IPS-NIHi7 (cell line): Measurements from ENCODE around the gene MVK.

Source experiments
- DNase-seq: peaks from one replicate; pipeline ENCODE4 v3.0.0; 2012; ENCODE audit warnings: mixed read lengths; ENCODE audit errors: extremely low spot score

Gene MVK

GRCh38 chr12:109606320-109607028 lies 32.9 kb downstream of the MVK start:
- DNase-seq, result peak; percentile 48

GRCh38 chr12:109607618-109608017 lies 34.0 kb downstream of the MVK start:
- no peak for DNase-seq

- DNase-seq, result no peak
Observed at GRCh38 chr12:109608270-109608669, 34.7 kb downstream of the MVK start.

- no peak for DNase-seq
Observed at GRCh38 chr12:109608793-109609192, 35.2 kb downstream of the MVK start.

- no peak for DNase-seq
Observed at GRCh38 chr12:109609342-109609741, 35.7 kb downstream of the MVK start.

- DNase-seq, result no peak
Observed at GRCh38 chr12:109610523-109610922, 36.9 kb downstream of the MVK start.

GRCh38 chr12:109611223-109611622 lies 37.6 kb downstream of the MVK start:
- no peak for DNase-seq

GRCh38 chr12:109612003-109612402 lies 38.4 kb downstream of the MVK start:
- DNase-seq, result no peak

- peak; percentile 48 for DNase-seq
Observed at GRCh38 chr12:109612975-109613502, 39.4 kb downstream of the MVK start.

- DNase-seq, result no peak
Observed at GRCh38 chr12:109613649-109614455, 40.3 kb downstream of the MVK start.

GRCh38 chr12:109615556-109616229 lies 42.1 kb downstream of the MVK start:
- DNase-seq, result no peak

GRCh38 chr12:109617491-109617890 lies 43.9 kb downstream of the MVK start:
- DNase-seq, result no peak

GRCh38 chr12:109618082-109618481 lies 44.5 kb downstream of the MVK start:
- DNase-seq, result no peak

- DNase-seq, result no peak
Observed at GRCh38 chr12:109619002-109619604, 45.5 kb downstream of the MVK start.

- no peak for DNase-seq
Observed at GRCh38 chr12:109621211-109621694, 47.7 kb downstream of the MVK start.

- DNase-seq, result peak; percentile 48
Observed at GRCh38 chr12:109621901-109622364, 48.3 kb downstream of the MVK start.

GRCh38 chr12:109624467-109624866 lies 50.9 kb downstream of the MVK start:
- DNase-seq, result peak; percentile 46

GRCh38 chr12:109625131-109625559 lies 51.6 kb downstream of the MVK start:
- no peak for DNase-seq

- no peak for DNase-seq
Observed at GRCh38 chr12:109625749-109626377, 52.3 kb downstream of the MVK start.

GRCh38 chr12:109626378-109627115 lies 53.0 kb downstream of the MVK start:
- no peak for DNase-seq
